GM12872 (cell line): Measurements from ENCODE around the gene CCDC73.

ENCODE experiments used
- TF ChIP-seq, protein P1 (sequence below): IDR thresholded peaks from 3 replicates; pipeline ENCODE4 v1.5.1; 2011; ENCODE audit warnings: low read depth, mild to moderate bottlenecking, low read length, moderate library complexity; ENCODE audit not compliant: insufficient read depth

CCDC73 gene

DNA sequence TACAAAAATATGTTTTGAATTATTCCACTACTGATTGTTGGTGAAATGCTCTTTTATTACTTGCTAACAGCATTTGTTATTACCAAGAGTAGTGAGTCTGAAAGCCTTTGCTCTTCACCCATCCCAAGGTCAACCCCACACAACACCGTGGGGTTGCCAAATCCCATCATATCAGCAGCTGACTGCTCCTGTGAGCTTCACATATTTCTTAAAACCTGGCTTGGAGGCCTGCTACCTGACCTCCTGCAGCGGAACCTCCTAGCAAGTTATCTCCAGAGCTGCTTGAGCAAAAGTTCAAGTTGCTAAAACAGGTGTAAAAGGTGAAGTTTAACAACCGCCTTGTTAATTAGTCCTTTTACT is 230.9 kb downstream of the CCDC73 start:
- TF ChIP-seq, protein P1, sequence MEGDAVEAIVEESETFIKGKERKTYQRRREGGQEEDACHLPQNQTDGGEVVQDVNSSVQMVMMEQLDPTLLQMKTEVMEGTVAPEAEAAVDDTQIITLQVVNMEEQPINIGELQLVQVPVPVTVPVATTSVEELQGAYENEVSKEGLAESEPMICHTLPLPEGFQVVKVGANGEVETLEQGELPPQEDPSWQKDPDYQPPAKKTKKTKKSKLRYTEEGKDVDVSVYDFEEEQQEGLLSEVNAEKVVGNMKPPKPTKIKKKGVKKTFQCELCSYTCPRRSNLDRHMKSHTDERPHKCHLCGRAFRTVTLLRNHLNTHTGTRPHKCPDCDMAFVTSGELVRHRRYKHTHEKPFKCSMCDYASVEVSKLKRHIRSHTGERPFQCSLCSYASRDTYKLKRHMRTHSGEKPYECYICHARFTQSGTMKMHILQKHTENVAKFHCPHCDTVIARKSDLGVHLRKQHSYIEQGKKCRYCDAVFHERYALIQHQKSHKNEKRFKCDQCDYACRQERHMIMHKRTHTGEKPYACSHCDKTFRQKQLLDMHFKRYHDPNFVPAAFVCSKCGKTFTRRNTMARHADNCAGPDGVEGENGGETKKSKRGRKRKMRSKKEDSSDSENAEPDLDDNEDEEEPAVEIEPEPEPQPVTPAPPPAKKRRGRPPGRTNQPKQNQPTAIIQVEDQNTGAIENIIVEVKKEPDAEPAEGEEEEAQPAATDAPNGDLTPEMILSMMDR: no peak

DNA sequence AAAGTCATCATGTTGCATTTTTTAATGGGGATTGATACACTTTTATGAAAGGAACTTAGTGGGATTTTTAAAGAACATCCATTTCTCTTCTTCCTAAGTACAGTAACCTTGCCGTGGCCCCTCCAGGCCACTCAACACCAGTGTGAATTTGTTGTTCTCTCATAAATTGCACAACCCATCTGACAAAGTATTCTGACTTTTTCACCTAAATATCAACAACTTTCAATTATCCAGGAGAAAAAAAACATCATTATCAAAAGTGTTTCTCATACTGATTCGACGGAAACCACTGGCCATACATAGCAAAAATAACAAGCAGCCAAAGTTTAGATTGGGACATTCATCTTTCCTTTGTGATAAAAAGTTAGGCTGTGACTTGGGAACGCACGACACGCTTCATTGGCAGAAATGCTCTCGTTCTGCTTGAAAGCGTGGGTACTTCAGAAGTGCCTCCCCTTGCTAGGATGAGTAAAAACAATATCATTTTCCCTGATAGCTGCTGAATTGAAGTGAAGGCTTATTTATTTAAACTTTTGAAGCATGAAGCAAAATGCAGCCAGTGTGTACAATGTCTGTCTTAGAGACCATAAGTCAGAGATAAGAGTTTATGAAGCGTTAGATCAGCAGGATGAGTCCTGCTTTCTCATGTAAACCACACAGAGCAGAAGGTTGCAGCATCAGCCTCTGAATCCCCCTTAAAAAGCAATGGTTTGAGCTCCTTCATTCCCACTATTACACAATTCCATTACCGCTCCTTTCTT is 231.4 kb downstream of the CCDC73 start:
- TF ChIP-seq, protein P1: no peak

DNA sequence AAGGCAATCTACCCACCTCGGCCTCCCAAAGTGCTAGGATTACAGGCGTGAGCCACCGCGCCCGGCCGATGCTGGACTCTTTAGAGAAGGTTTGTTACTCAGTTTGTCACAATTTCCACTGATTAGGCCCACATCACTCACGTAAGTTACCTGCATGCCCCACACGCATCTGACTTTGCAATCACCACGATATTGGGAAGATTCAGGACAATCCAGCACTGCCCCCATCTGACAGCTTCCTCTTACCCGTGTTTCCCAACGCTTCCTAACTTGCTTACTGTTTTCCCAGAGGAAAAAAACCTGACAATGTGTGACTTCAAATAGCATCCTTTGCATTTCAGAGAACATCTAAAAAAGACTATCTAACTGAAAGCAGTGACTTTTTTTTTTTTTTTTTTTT is 232.6 kb downstream of the CCDC73 start:
- TF ChIP-seq, protein P1: no peak

DNA sequence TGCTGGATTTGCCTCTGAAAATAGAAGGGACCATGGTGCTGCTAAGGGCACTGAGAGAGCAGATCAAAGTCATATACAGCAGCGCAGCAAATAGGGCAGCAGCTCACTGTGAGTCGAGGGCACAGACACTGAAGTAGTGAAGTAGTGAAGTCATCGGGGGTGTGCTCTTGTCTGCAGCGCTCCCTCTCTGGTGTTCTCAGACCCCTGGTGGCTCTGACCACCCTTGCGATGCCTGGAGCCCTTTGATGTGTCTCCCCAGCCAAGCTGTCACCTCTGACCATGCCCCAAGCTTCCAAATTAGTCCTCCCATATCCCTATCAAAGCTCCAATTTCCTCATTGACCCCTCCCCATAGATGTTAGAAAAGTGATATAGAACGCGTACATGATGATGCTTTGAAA is 238.6 kb downstream of the CCDC73 start:
- TF ChIP-seq, protein P1: no peak

DNA sequence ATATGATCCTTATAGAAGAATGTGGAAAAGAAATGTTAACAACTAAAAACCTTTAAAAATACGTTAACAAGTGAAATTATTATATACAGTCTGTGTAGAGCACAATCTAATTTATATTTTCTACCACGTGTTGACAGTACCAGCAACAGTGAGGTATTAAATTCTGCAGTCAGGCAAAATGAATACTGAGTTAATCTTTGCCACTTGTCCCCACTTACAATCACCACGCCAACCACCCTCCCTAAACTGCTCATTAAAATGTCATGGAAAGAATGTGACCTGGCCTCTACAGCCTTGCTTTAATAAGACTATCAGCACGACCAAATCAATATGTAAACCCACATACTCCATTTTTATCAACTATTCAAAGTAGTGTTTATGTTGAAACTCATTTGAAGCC is 239.4 kb downstream of the CCDC73 start:
- TF ChIP-seq, protein P1: no peak
